WTC11 (cell line): ENCODE measurements around the gene PRKAR1B.

Experiments used
- ETV6 ChIP-seq: sonication (generic); formaldehyde crosslinking; IDR thresholded peaks from 2 replicates; pipeline ENCODE4 v1.8.1; 2022; ENCODE audit warnings: mild to moderate bottlenecking, missing genetic modification reagents
- NR3C1 ChIP-seq: sonication (generic); formaldehyde crosslinking; conservative IDR thresholded peaks from 2 replicates; pipeline ENCODE4 v1.8.1; 2023; ENCODE audit warnings: low read depth, mild to moderate bottlenecking, missing genetic modification reagents
- TF ChIP-seq, protein P1 (sequence below): fragments of 250-450 bp; sonication (Bioruptor Pico); IDR thresholded peaks from 2 replicates; pipeline ENCODE4 v1.9.0; 2021; ENCODE audit warnings: moderate library complexity, mild to moderate bottlenecking, inconsistent platforms, borderline replicate concordance
- TF ChIP-seq, protein P2 (sequence below): sonication (generic); formaldehyde crosslinking; IDR thresholded peaks from 2 replicates; pipeline ENCODE4 v1.8.0; 2022; ENCODE audit warnings: mild to moderate bottlenecking, missing genetic modification reagents
- TF ChIP-seq, protein P3 (sequence below): fragments of 200-600 bp; IDR thresholded peaks from 2 replicates; pipeline ENCODE4 v1.8.0; 2022; ENCODE audit warnings: antibody characterized with exemption

DNA sequence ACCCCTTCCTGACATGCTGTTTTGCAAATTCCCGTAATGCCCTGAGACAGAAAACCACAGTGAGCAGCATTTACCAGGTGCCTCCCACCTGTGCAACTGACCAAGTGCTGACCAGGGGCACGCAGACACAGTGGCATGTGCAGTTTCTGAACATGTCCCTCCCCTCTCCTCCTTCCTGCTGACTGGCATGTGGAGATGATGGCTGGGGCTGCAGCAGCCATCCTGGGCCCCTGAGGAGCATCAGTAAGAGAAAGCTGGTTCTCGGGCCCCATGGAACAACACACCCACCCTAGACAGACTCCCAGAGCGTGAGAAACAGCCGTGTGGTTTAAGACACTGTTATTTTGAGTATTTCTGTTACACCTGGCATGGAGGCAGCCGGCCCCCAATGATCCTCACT lies 141.2 kb downstream of the PRKAR1B start:
- TF ChIP-seq, protein P1, sequence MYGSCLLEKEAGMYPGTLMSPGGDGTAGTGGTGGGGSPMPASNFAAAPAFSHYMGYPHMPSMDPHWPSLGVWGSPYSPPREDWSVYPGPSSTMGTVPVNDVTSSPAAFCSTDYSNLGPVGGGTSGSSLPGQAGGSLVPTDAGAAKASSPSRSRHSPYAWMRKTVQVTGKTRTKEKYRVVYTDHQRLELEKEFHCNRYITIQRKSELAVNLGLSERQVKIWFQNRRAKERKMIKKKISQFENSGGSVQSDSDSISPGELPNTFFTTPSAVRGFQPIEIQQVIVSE = no peak
- TF ChIP-seq, protein P2, sequence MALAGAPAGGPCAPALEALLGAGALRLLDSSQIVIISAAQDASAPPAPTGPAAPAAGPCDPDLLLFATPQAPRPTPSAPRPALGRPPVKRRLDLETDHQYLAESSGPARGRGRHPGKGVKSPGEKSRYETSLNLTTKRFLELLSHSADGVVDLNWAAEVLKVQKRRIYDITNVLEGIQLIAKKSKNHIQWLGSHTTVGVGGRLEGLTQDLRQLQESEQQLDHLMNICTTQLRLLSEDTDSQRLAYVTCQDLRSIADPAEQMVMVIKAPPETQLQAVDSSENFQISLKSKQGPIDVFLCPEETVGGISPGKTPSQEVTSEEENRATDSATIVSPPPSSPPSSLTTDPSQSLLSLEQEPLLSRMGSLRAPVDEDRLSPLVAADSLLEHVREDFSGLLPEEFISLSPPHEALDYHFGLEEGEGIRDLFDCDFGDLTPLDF (CRISPR knock-in tag) = no peak
- TF ChIP-seq, protein P3, sequence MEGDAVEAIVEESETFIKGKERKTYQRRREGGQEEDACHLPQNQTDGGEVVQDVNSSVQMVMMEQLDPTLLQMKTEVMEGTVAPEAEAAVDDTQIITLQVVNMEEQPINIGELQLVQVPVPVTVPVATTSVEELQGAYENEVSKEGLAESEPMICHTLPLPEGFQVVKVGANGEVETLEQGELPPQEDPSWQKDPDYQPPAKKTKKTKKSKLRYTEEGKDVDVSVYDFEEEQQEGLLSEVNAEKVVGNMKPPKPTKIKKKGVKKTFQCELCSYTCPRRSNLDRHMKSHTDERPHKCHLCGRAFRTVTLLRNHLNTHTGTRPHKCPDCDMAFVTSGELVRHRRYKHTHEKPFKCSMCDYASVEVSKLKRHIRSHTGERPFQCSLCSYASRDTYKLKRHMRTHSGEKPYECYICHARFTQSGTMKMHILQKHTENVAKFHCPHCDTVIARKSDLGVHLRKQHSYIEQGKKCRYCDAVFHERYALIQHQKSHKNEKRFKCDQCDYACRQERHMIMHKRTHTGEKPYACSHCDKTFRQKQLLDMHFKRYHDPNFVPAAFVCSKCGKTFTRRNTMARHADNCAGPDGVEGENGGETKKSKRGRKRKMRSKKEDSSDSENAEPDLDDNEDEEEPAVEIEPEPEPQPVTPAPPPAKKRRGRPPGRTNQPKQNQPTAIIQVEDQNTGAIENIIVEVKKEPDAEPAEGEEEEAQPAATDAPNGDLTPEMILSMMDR = no peak
- TF ChIP-seq ETV6 (no peak), NR3C1 (CRISPR knock-in tag) (no peak)
